ENCODE measurements around the gene RIMS1.

The RIMS1 gene

DNA sequence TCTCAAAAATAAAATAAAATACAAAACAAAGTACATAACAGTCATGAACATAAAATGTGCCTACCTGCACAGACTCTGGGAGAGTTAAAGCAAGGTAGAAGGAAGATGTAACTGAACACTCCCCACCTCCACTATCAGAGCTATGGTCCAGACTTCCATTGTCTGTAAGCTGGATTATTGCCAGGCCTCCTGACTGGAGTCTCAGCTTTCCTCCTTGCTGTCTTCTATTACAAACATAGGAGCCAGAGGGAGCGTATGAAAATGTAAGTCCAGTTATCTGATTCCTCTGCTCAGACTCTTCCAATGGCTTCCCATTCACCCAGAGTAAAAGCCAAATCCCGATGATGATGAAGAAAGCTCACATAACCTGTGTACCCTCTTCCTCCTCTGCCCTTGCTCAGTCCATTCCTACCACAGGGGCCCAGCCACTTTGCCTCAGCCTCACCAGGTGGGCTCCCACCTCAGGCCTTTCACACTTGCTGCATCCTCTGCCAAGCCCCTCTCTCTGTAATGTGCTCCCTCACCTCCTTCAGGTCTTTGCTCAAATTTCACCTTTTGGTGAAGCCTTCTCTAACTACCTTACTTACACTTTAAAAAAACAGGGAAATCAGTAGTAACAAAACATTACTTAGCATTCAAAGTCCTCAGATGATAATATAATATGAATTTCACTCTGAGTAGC is 194.1 kb downstream of the RIMS1 start:
- Histone ChIP-seq H3K36me3 (replicated peaks; ENCODE audit: low read depth, low read length) (no peaks in the 10 kb centered on the region), H3K27me3 (ENCODE audit: low read depth, low read length) (no peaks in the 10 kb centered on the region), H3K4me2 (ENCODE audit: low read length) (no peak overlapping the region), H3K9ac (ENCODE audit: low read length) (no peak overlapping the region), H3K27ac (ENCODE audit: low read length) (no peak overlapping the region), H3K4me1 (ENCODE audit: low read length) (no peaks in the 10 kb centered on the region), H3K4me3 (ENCODE audit: low read length) (no peak overlapping the region), H4K20me1 (ENCODE audit: insufficient read depth, low read length) (no peaks in the 10 kb centered on the region), H3K9me3 (ENCODE audit: insufficient read depth, low read length) (no peaks in the 10 kb centered on the region), H2AFZ (ENCODE audit: low read depth, low read length) (no peak overlapping the region), H3K79me2 (ENCODE audit: low read length) (no peaks in the 10 kb centered on the region)
- no peak for TF ChIP-seq EZH2phosphoT487 (IDR thresholded peaks at IDR 0.05; ENCODE audit: low read depth)
- TF ChIP-seq, protein P1, sequence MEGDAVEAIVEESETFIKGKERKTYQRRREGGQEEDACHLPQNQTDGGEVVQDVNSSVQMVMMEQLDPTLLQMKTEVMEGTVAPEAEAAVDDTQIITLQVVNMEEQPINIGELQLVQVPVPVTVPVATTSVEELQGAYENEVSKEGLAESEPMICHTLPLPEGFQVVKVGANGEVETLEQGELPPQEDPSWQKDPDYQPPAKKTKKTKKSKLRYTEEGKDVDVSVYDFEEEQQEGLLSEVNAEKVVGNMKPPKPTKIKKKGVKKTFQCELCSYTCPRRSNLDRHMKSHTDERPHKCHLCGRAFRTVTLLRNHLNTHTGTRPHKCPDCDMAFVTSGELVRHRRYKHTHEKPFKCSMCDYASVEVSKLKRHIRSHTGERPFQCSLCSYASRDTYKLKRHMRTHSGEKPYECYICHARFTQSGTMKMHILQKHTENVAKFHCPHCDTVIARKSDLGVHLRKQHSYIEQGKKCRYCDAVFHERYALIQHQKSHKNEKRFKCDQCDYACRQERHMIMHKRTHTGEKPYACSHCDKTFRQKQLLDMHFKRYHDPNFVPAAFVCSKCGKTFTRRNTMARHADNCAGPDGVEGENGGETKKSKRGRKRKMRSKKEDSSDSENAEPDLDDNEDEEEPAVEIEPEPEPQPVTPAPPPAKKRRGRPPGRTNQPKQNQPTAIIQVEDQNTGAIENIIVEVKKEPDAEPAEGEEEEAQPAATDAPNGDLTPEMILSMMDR (IDR thresholded peaks at IDR 0.05; ENCODE audit: low read depth, low read length): no peak

DNA sequence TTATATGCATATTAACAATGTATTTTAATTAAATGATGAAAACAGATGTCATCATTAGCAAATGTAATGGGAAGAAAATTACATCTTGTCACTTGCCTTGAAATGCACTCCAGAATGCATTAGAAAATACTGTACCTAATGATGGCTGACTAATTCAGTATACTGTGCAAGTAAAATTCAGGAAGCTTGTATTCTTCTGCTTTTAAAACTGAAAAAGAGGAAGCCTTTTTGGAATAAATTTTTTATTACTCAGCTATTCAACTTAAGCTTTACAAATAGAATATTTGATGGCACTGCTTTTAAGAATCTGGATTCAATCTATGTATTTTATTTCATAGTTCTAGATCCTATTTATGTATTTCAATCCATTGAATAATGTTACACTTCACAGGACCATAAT is 195.5 kb downstream of the RIMS1 start:
- Histone ChIP-seq H3K27me3 (ENCODE audit: low read depth, low read length) (0 out of 2 replicates have a peak, but pooled peaks cover 3% of the 10 kb centered on the region), H3K27ac (ENCODE audit: low read length) (no peak overlapping the region), H4K20me1 (ENCODE audit: insufficient read depth, low read length) (no peaks in the 10 kb centered on the region), H3K79me2 (ENCODE audit: low read length) (no peaks in the 10 kb centered on the region), H3K4me1 (ENCODE audit: low read length) (no peaks in the 10 kb centered on the region), H2AFZ (ENCODE audit: low read depth, low read length) (no peak overlapping the region), H3K9ac (ENCODE audit: low read length) (no peak overlapping the region), H3K9me3 (ENCODE audit: insufficient read depth, low read length) (no peaks in the 10 kb centered on the region), H3K36me3 (replicated peaks; ENCODE audit: low read depth, low read length) (no peaks in the 10 kb centered on the region), H3K4me3 (ENCODE audit: low read length) (no peak overlapping the region), H3K4me2 (ENCODE audit: low read length) (no peak overlapping the region)
- no peak for TF ChIP-seq EZH2phosphoT487 (IDR thresholded peaks at IDR 0.05; ENCODE audit: low read depth)
- TF ChIP-seq, protein P1 (IDR thresholded peaks at IDR 0.05; ENCODE audit: low read depth, low read length): no peak

DNA sequence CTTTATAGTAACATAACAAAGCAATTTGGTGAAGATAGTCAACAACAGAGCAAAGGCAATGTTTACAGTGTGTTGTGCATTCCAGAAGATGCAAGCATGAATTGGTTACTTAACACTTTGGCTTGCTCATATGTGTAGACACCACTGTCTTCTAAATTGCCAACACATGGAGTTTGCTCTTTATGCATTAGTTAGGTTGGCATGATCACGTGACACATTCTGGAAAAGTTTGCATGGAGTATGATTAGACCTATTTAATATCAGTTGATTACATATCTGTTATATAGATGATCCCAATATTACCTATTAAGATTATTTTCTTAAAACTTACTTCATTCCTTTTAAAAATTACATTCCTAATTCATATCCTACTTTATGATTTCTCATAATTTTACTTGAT is 197.6 kb downstream of the RIMS1 start:
- Histone ChIP-seq H3K9ac (ENCODE audit: low read length) (no peak overlapping the region), H3K27me3 (ENCODE audit: low read depth, low read length) (0 out of 2 replicates have a peak, but pooled peaks cover 3% of the 10 kb centered on the region), H3K9me3 (ENCODE audit: insufficient read depth, low read length) (no peaks in the 10 kb centered on the region), H3K79me2 (ENCODE audit: low read length) (no peaks in the 10 kb centered on the region), H3K4me1 (ENCODE audit: low read length) (no peaks in the 10 kb centered on the region), H2AFZ (ENCODE audit: low read depth, low read length) (no peak overlapping the region), H3K4me2 (ENCODE audit: low read length) (no peak overlapping the region), H4K20me1 (ENCODE audit: insufficient read depth, low read length) (no peaks in the 10 kb centered on the region), H3K4me3 (ENCODE audit: low read length) (no peak overlapping the region), H3K27ac (ENCODE audit: low read length) (no peak overlapping the region), H3K36me3 (replicated peaks; ENCODE audit: low read depth, low read length) (no peaks in the 10 kb centered on the region)
- TF ChIP-seq, protein P1 (IDR thresholded peaks at IDR 0.05; ENCODE audit: low read depth, low read length): no peak
- no peak for TF ChIP-seq EZH2phosphoT487 (IDR thresholded peaks at IDR 0.05; ENCODE audit: low read depth)

DNA sequence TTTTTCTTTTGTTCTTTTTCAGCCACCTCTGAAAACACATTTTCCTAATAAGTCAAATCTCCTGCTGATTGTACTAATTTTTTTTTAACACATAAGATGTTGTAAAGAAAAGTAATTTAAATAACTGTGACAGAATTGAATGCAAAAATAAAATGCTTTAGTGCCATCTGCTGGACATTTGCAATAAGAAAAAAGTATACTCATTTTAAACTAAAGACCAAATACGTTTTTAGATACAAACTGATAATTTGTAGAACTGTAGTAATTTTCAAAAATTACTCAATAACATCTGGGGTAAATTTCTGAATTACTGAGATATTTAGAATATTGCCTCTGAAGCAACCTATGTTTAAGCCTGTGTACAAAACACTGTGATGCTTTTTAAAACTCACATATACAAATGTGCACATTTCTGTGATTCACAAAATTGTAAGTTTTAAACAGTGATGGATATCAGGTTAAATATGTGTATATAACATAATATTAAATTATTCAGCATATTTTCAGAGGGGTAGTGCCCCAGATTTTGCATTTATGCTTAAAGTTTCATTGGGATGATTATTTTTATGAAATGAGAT is 198.7 kb downstream of the RIMS1 start:
- Histone ChIP-seq H3K27ac (ENCODE audit: low read length) (no peak overlapping the region), H2AFZ (ENCODE audit: low read depth, low read length) (no peak overlapping the region), H4K20me1 (ENCODE audit: insufficient read depth, low read length) (no peaks in the 10 kb centered on the region), H3K4me2 (ENCODE audit: low read length) (no peak overlapping the region), H3K4me3 (ENCODE audit: low read length) (no peak overlapping the region), H3K79me2 (ENCODE audit: low read length) (no peaks in the 10 kb centered on the region), H3K4me1 (ENCODE audit: low read length) (no peaks in the 10 kb centered on the region), H3K36me3 (replicated peaks; ENCODE audit: low read depth, low read length) (no peaks in the 10 kb centered on the region), H3K27me3 (ENCODE audit: low read depth, low read length) (0 out of 2 replicates have a peak, but pooled peaks cover 3% of the 10 kb centered on the region), H3K9me3 (ENCODE audit: insufficient read depth, low read length) (no peaks in the 10 kb centered on the region), H3K9ac (ENCODE audit: low read length) (no peak overlapping the region)
- TF ChIP-seq, protein P1 (IDR thresholded peaks at IDR 0.05; ENCODE audit: low read depth, low read length): peak; percentile 83
- no peak for TF ChIP-seq EZH2phosphoT487 (IDR thresholded peaks at IDR 0.05; ENCODE audit: low read depth)

All from OCI-LY3 (cell line).